K562 (cell line): ENCODE data around the gene DNAH8. TPM values are rescaled to one million over a fixed set of nuclear protein-coding genes. Genes with fewer than 3 reads are reported as not detected.

Experiments
- ATF7 ChIP-seq: fragments of 450-650 bp; IDR thresholded peaks from 2 replicates; pipeline ENCODE4 v1.7.1; 2014; ENCODE audit warnings: mild to moderate bottlenecking, moderate library complexity
- CC2D1A ChIP-seq: fragments of 450-650 bp; IDR thresholded peaks from 2 replicates; pipeline ENCODE4 v1.6.1; 2017; ENCODE audit warnings: mild to moderate bottlenecking
- CCAR2 ChIP-seq: fragments of 200-400 bp; formaldehyde crosslinking; IDR thresholded peaks from 2 replicates; pipeline ENCODE4 v1.6.1; 2017; ENCODE audit warnings: mild to moderate bottlenecking, low read depth, low read length
- CTBP1 ChIP-seq: fragments of 450-650 bp; IDR thresholded peaks from 2 replicates; pipeline ENCODE4 v1.6.1; 2016; ENCODE audit warnings: borderline replicate concordance
- E2F4 ChIP-seq: sonication (generic); formaldehyde crosslinking; IDR thresholded peaks from 2 replicates; pipeline ENCODE4 v1.8.0; 2022; ENCODE audit warnings: mild to moderate bottlenecking, low read depth, missing genetic modification reagents
- ELF4 ChIP-seq: fragments of 450-650 bp; formaldehyde crosslinking; IDR thresholded peaks from 2 replicates; pipeline ENCODE4 v1.4.0; 2022; ENCODE audit warnings: missing genetic modification characterization
- EWSR1 ChIP-seq: fragments of 450-650 bp; IDR thresholded peaks from 2 replicates; pipeline ENCODE4 v1.6.1; 2018; ENCODE audit warnings: borderline replicate concordance, mild to moderate bottlenecking, low read depth, moderate library complexity; ENCODE audit not compliant: partially characterized antibody
- FOXJ3 ChIP-seq: sonication (generic); formaldehyde crosslinking; IDR thresholded peaks from 2 replicates; pipeline ENCODE4 v1.4.0; 2020; ENCODE audit warnings: mild to moderate bottlenecking, missing genetic modification reagents
- GATA2 ChIP-seq: sonication (generic); formaldehyde crosslinking; IDR thresholded peaks from 2 replicates; pipeline ENCODE4 v1.4.0; 2020; ENCODE audit warnings: mild to moderate bottlenecking, missing genetic modification reagents
- GATAD2B ChIP-seq: fragments of 450-650 bp; IDR thresholded peaks from 2 replicates; pipeline ENCODE4 v1.6.1; 2017; ENCODE audit warnings: mild to moderate bottlenecking, borderline replicate concordance
- KHSRP ChIP-seq: fragments of 450-650 bp; IDR thresholded peaks from 2 replicates; pipeline ENCODE4 v1.6.1; 2017
- MECOM ChIP-seq: fragments of 250-450 bp; sonication (Bioruptor Pico); IDR thresholded peaks from 2 replicates; pipeline ENCODE4 v1.8.0; 2022; ENCODE audit warnings: inconsistent platforms
- NCOA6 ChIP-seq: fragments of 450-650 bp; IDR thresholded peaks from 2 replicates; pipeline ENCODE4 v1.6.1; 2017; ENCODE audit warnings: mild to moderate bottlenecking
- NEUROD1 ChIP-seq: fragments of 150-350 bp; IDR thresholded peaks from 2 replicates; pipeline ENCODE4 v1.6.1; 2014; ENCODE audit warnings: borderline replicate concordance, low read length, low read depth; ENCODE audit not compliant: partially characterized antibody
- NFIX ChIP-seq: fragments of 250-450 bp; sonication (Bioruptor Pico); IDR thresholded peaks from 2 replicates; pipeline ENCODE4 v1.4.0; 2020; ENCODE audit warnings: low read depth, mild to moderate bottlenecking, moderate library complexity
- NRF1 ChIP-seq, 2 experiments: fragments of 450-650 bp; IDR thresholded peaks in 1 of 2; conservative IDR thresholded peaks in 1 of 2; 2 replicates each; pipeline ENCODE4 v1.6.1; 2014; ENCODE audit warnings: mild to moderate bottlenecking in 2 of 2
- PKNOX1 ChIP-seq: fragments of 450-650 bp; IDR thresholded peaks from 2 replicates; pipeline ENCODE4 v1.6.1; 2016
- RBM17 ChIP-seq: fragments of 200-400 bp; formaldehyde crosslinking; IDR thresholded peaks from 2 replicates; pipeline ENCODE4 v1.6.1; 2017; ENCODE audit warnings: low read depth, mild to moderate bottlenecking, low read length, borderline replicate concordance
- RBM25 ChIP-seq: fragments of 200-400 bp; formaldehyde crosslinking; IDR thresholded peaks from 2 replicates; pipeline ENCODE4 v1.6.1; 2018; ENCODE audit warnings: low read length, low read depth, moderate library complexity; ENCODE audit not compliant: severe bottlenecking
- RHOXF2B ChIP-seq: fragments of 250-450 bp; sonication (Bioruptor Pico); conservative IDR thresholded peaks from 2 replicates; pipeline ENCODE4 v1.5.1; 2021
- STAT5A ChIP-seq: IDR thresholded peaks from 2 replicates; pipeline ENCODE4 v1.6.1; 2012; ENCODE audit warnings: low read length, inconsistent platforms, borderline replicate concordance
- ZNF263 ChIP-seq: sonication (generic); formaldehyde crosslinking; IDR thresholded peaks from 2 replicates; pipeline ENCODE4 v1.8.0; 2022; ENCODE audit warnings: mild to moderate bottlenecking, missing genetic modification reagents, borderline replicate concordance
- polyA plus RNA-seq, 8 experiments: library from polyadenylated mRNA; depleted of rRNA in 4 of 8; stranded (reverse) in 5 of 8; unstranded in 3 of 8; fragments of >200 nt; fragmentation: Nextera tagmentation in 2 of 8; fragmentation: Illumina TruSeq in 1 of 8; extraction: Ambion mirVana in 2 of 8; extraction: Trizol in 1 of 8; gene quantifications; 2 replicates each; pipeline versions ENCODE4 v1.2.1 to v1.2.3, GENCODE V29; 2011 to 2014; ENCODE audit warnings: inconsistent platforms in 1 of 8, missing spikeins in 1 of 8
- total RNA-seq, 7 experiments: library from RNA; depleted of rRNA in 6 of 7; stranded (reverse); fragments of >200 nt in 6 of 7; fragmentation: Illumina TruSeq in 2 of 7; extraction: Trizol in 2 of 7; gene quantifications; 2 replicates each; pipeline versions ENCODE4 v1.2.1 to v1.2.3, GENCODE V29; 2011 to 2021; ENCODE audit warnings: low replicate concordance in 1 of 7
- TF ChIP-seq, protein P1 (sequence below): fragments of 450-650 bp; IDR thresholded peaks from 2 replicates; pipeline ENCODE4 v1.7.0; 2016; ENCODE audit warnings: borderline replicate concordance

DNAH8 gene
- total and polyA plus RNA-seq, 9 of the 15 experiments (the other 6 are each of a cell fraction or from before 2014, with no cell fraction given) = 1.2 to 4.2 (median 2.9) TPM

DNA sequence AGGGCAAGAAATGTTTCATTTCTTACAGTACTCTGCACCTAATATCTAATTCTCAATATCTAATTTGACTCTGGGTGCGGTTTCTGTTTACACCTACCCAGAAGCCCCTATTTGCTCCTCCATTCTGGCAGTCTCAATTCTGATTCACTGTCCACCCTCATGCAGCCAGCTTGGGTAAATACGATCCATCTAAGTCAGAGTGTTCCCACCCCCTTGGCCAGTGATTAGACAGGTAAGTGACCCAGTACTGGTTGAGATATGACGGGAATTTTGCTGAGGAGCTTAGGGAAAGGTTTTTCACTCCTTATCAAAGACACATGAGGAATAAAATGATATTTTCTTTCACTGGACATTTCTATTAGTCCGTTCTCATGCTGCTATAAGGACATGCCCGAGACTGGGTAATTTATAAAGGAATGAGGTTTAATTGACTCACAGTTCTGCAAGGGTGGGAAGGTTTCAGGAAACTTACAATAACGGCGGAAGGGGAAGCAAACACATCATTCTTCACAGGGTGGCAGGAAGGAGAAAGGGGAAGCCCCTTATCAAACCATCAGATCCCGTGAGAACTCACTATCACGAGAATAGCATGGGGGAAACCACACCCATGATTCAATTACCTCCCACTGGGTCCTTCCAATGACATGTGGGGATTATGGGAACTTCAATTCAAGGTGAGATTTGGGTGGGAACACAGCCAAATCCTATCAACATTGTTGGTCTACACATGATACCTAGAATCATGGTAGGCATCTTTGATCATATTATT is 41.5 kb upstream of the DNAH8 start (continued):
- peak; percentile 67 for TF ChIP-seq PKNOX1
- peak; percentile 13 for TF ChIP-seq RBM25
- TF ChIP-seq CC2D1A = peak; percentile 31; the same call in 1 of the 2 replicates
- TF ChIP-seq CTBP1 = peak; percentile 49; the same call in 1 of the 2 replicates
- no peak for TF ChIP-seq E2F4
- TF ChIP-seq RHOXF2B (CRISPR knock-in tag) = no peak
- TF ChIP-seq ELF4 = no peak
- TF ChIP-seq RBM17 = no peak
- TF ChIP-seq, protein P1, sequence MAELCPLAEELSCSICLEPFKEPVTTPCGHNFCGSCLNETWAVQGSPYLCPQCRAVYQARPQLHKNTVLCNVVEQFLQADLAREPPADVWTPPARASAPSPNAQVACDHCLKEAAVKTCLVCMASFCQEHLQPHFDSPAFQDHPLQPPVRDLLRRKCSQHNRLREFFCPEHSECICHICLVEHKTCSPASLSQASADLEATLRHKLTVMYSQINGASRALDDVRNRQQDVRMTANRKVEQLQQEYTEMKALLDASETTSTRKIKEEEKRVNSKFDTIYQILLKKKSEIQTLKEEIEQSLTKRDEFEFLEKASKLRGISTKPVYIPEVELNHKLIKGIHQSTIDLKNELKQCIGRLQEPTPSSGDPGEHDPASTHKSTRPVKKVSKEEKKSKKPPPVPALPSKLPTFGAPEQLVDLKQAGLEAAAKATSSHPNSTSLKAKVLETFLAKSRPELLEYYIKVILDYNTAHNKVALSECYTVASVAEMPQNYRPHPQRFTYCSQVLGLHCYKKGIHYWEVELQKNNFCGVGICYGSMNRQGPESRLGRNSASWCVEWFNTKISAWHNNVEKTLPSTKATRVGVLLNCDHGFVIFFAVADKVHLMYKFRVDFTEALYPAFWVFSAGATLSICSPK = no peak
- no peak for TF ChIP-seq EWSR1
- no peak for TF ChIP-seq NRF1 (conservative IDR thresholded peaks at IDR 0.05 in 1 of 2, IDR thresholded peaks at IDR 0.05 in 1 of 2)
- no peak for TF ChIP-seq NEUROD1
- no peak for TF ChIP-seq CCAR2
- no peak for TF ChIP-seq STAT5A
- TF ChIP-seq NFIX (CRISPR knock-in tag) = no peak
- TF ChIP-seq NCOA6 = no peak
- no peak for TF ChIP-seq MECOM (CRISPR knock-in tag)
- no peak for TF ChIP-seq FOXJ3 (CRISPR knock-in tag)
- TF ChIP-seq ZNF263 (CRISPR knock-in tag) = no peak
- TF ChIP-seq GATAD2B = no peak
- peak; percentile 62 for TF ChIP-seq GATA2 (CRISPR knock-in tag)
- TF ChIP-seq KHSRP = no peak
- 0 out of 2 replicates have a peak, but pooled peaks have one; percentile 21 for TF ChIP-seq ATF7
